Measurements from ENCODE around the gene HSPG2.
A peak's percentile ranks its signal among the peaks of the same experiment; 100 is the strongest.

The HSPG2 gene

GRCh38 chr1:21879928-21880618 lies 57.0 kb downstream of the HSPG2 start:
- DNase-seq (ENCODE audit: low spot score) = no peak

GRCh38 chr1:21878840-21879478 lies 58.2 kb downstream of the HSPG2 start:
- DNase-seq (ENCODE audit: low spot score) = no peak

GRCh38 chr1:21878009-21878773 lies 58.9 kb downstream of the HSPG2 start:
- DNase-seq (ENCODE audit: low spot score) = no peak

- DNase-seq (ENCODE audit: low spot score) = no peak
Observed at GRCh38 chr1:21876267-21876666, 60.8 kb downstream of the HSPG2 start.

- DNase-seq (ENCODE audit: low spot score) = no peak
Observed at GRCh38 chr1:21875621-21876063, 61.5 kb downstream of the HSPG2 start.

- DNase-seq (ENCODE audit: low spot score) = no peak
Observed at GRCh38 chr1:21874778-21875547, 62.1 kb downstream of the HSPG2 start.

GRCh38 chr1:21874328-21874727 lies 62.8 kb downstream of the HSPG2 start:
- DNase-seq (ENCODE audit: low spot score) = no peak

- DNase-seq (ENCODE audit: low spot score) = no peak
Observed at GRCh38 chr1:21873761-21874160, 63.3 kb downstream of the HSPG2 start.

- DNase-seq (ENCODE audit: low spot score) = no peak
Observed at GRCh38 chr1:21873174-21873573, 63.9 kb downstream of the HSPG2 start.

GRCh38 chr1:21872445-21873079 lies 64.5 kb downstream of the HSPG2 start:
- no peak for DNase-seq (ENCODE audit: low spot score)

- no peak for DNase-seq (ENCODE audit: low spot score)
Observed at GRCh38 chr1:21871943-21872342, 65.2 kb downstream of the HSPG2 start.

GRCh38 chr1:21870611-21871010 lies 66.5 kb downstream of the HSPG2 start:
- DNase-seq (ENCODE audit: low spot score) = no peak

GRCh38 chr1:21869620-21870121 lies 67.4 kb downstream of the HSPG2 start:
- no peak for DNase-seq (ENCODE audit: low spot score)

GRCh38 chr1:21868941-21869454 lies 68.1 kb downstream of the HSPG2 start:
- DNase-seq (ENCODE audit: low spot score) = no peak

GRCh38 chr1:21868482-21868881 lies 68.6 kb downstream of the HSPG2 start:
- DNase-seq (ENCODE audit: low spot score) = no peak

GRCh38 chr1:21867451-21867996 lies 69.6 kb downstream of the HSPG2 start:
- DNase-seq (ENCODE audit: low spot score) = no peak

GRCh38 chr1:21866707-21867043 lies 70.4 kb downstream of the HSPG2 start:
- DNase-seq (ENCODE audit: low spot score) = no peak

GRCh38 chr1:21865943-21866706 lies 71.0 kb downstream of the HSPG2 start:
- peak; percentile 67 for DNase-seq (ENCODE audit: low spot score)

- no peak for DNase-seq (ENCODE audit: low spot score)
Observed at GRCh38 chr1:21865609-21865942, 71.5 kb downstream of the HSPG2 start.

GRCh38 chr1:21864730-21865129 lies 72.4 kb downstream of the HSPG2 start:
- DNase-seq (ENCODE audit: low spot score) = no peak

GRCh38 chr1:21863981-21864380 lies 73.1 kb downstream of the HSPG2 start:
- DNase-seq (ENCODE audit: low spot score) = no peak
